Muscle of arm (tissue), 12 donors: ENCODE measurements around the gene A2ML1. TPM values are rescaled to one million over a fixed set of nuclear protein-coding genes. Genes with fewer than 3 reads are reported as not detected.
"Not testable (repeated sequence)": the region's sequence is repeated elsewhere in the genome, so short reads cannot be mapped to it uniquely, and the experiment has no call there.

Source experiments
- DNase-seq: peaks from one replicate; pipeline ENCODE4 v3.0.0-alpha.2; 2013
- polyA plus RNA-seq, 12 donors: library from polyadenylated mRNA; unstranded; fragments of 120-200 nt; gene quantifications; one replicate each; pipeline ENCODE4 v1.2.1, GENCODE V29; 2013; ENCODE audit not compliant: insufficient read length in 12 of 12

The A2ML1 gene
- polyA plus RNA-seq, 12 donors, result 0.07 to 46.4 (median 0.57) TPM; not detected in 3

- no peak for DNase-seq
Measured at GRCh38 chr12:8906266-8907180, 84.1 kb downstream of the A2ML1 start.

GRCh38 chr12:8907513-8907912, 85.1 kb downstream of the A2ML1 start:
- DNase-seq, result no peak

GRCh38 chr12:8909752-8910151, 87.3 kb downstream of the A2ML1 start:
- DNase-seq, result no peak

GRCh38 chr12:8911606-8912268, 89.3 kb downstream of the A2ML1 start:
- no peak for DNase-seq

- no peak for DNase-seq
Measured at GRCh38 chr12:8912914-8913313, 90.5 kb downstream of the A2ML1 start.

GRCh38 chr12:8913702-8914032, 91.2 kb downstream of the A2ML1 start:
- no peak for DNase-seq

GRCh38 chr12:8914033-8914715, 91.8 kb downstream of the A2ML1 start, which contains the start of gene PHC1:
Gene PHC1 (plus strand): TSS chr12:8914509. CDS start chr12:8917678, 3,169 bp downstream.
- DNase-seq, result peak; percentile 88

- DNase-seq, result peak; percentile 65
Measured at GRCh38 chr12:8914716-8915526, 92.5 kb downstream of the A2ML1 start.

GRCh38 chr12:8916154-8916553, 93.7 kb downstream of the A2ML1 start:
- no peak for DNase-seq

GRCh38 chr12:8917031-8917430, 94.6 kb downstream of the A2ML1 start:
- DNase-seq, result no peak

- no peak for DNase-seq
Measured at GRCh38 chr12:8917751-8918150, 95.3 kb downstream of the A2ML1 start.

- not testable (repeated sequence) for DNase-seq
Measured at GRCh38 chr12:8919643-8920042, 97.2 kb downstream of the A2ML1 start.

GRCh38 chr12:8922544-8922943, 100.1 kb downstream of the A2ML1 start:
- no peak for DNase-seq

Other genes with a start within 250 kb of the A2ML1 start
- gene AICDA, start 209.8 kb upstream of the A2ML1 start, polyA plus RNA-seq, result under 1 TPM in 10 of 12 donors, not detected in 2; 0.17 to 0.72 (median 0.39) TPM
- gene MFAP5, start 159.8 kb upstream of the A2ML1 start, polyA plus RNA-seq, result 100 to 1,000 TPM in 11 of 12 donors, not detected in 1; 111 to 209 (median 169) TPM
- 100 to 1,000 TPM in 5 of 12 donors, 10 to 100 TPM in 6, not detected in 1; 62.0 to 142 (median 97.8) TPM for gene RIMKLB, start 124.6 kb upstream of the A2ML1 start, polyA plus RNA-seq
- gene PHC1, start 91.9 kb downstream of the A2ML1 start, polyA plus RNA-seq, result 10 to 100 TPM in 11 of 12 donors, not detected in 1; 33.3 to 96.9 (median 38.9) TPM
- 100 to 1,000 TPM in 10 of 12 donors, 10 to 100 TPM in 1, not detected in 1; 95.5 to 137 (median 115) TPM for gene M6PR, start 127.0 kb downstream of the A2ML1 start, polyA plus RNA-seq
- gene KLRG1, start 166.9 kb downstream of the A2ML1 start, polyA plus RNA-seq, result 10 to 100 TPM in 1 of 12 donors, 1 to 10 TPM in 10, not detected in 1; 1.6 to 10.5 (median 3.4) TPM